B cell (primary cell): ENCODE measurements around the gene DAW1. TPM values are rescaled to one million over a fixed set of nuclear protein-coding genes. Genes with fewer than 3 reads are reported as not detected.

ENCODE experiments used
- ATAC-seq: fragments of 200-7000 bp; cut with Tn5 transposase; one replicate; pipeline ENCODE4 v1.10.0; 2021; ENCODE audit warnings: low read depth, mild to moderate bottlenecking, moderate number of reproducible peaks, moderate library complexity
- CTCF ChIA-PET: fragments of 350-600 bp; sonication (Branson Sonifier 250); formaldehyde crosslinking; loops from one replicate; lab custom pipeline; 2021; ENCODE audit warnings: antibody characterized with exemption, inconsistent platforms; lab: Charles Lee
- POLR2A ChIA-PET: fragments of 350-600 bp; sonication (Branson Sonifier 250); formaldehyde crosslinking; loops from one replicate; lab custom pipeline; 2021; ENCODE audit warnings: antibody characterized with exemption; lab: Charles Lee
- DNase-seq: peaks from one replicate; pipeline ENCODE4 v3.0.0; 2013
- H2AFZ ChIP-seq: 2 replicates; pipeline ENCODE4 v1.6.1; 2012; ENCODE audit warnings: mild to moderate bottlenecking, low read depth, low read length; ENCODE audit not compliant: insufficient read depth, poor library complexity, severe bottlenecking
- H3K27ac ChIP-seq, 2 donors: 1 replicate in 1 of 2; 2 replicates in 1 of 2; pipeline ENCODE4 v1.5.1; 2012 to 2013; ENCODE audit warnings: low read length in 2 of 2, mild to moderate bottlenecking in 2 of 2, moderate library complexity in 1 of 2
- H3K27me3 ChIP-seq, 4 experiments: fragments of 200-600 bp in 1 of 4; sonication (generic) in 1 of 4; replicated peaks in 1 of 4; 1 replicate in 2 of 4; 2 replicates in 2 of 4; pipeline versions ENCODE4 v1.6.1 to v1.7.0; 2013 to 2016; ENCODE audit warnings: low read length in 3 of 4, mild to moderate bottlenecking in 2 of 4, mixed read lengths in 1 of 4, moderate library complexity in 1 of 4; ENCODE audit not compliant: insufficient read depth in 4 of 4, control insufficient read depth in 3 of 4; ENCODE audit errors: control extremely low read depth in 1 of 4
- H3K36me3 ChIP-seq, 2 experiments: replicated peaks in 1 of 2; 1 replicate in 1 of 2; 2 replicates in 1 of 2; pipeline versions ENCODE4 v1.6.1 to v1.7.1; 2013; ENCODE audit warnings: low read length in 1 of 2; ENCODE audit not compliant: insufficient read depth in 2 of 2, control insufficient read depth in 1 of 2; ENCODE audit errors: control extremely low read depth in 1 of 2, extremely low read depth in 1 of 2
- H3K4me1 ChIP-seq, 2 donors: fragments of 200-600 bp in 1 of 2; sonication (generic) in 1 of 2; 1 replicate in 1 of 2; 2 replicates in 1 of 2; pipeline versions ENCODE4 v1.5.1 to v1.6.1; 2013 to 2017; ENCODE audit warnings: low read length in 2 of 2; ENCODE audit not compliant: control insufficient read depth in 2 of 2, insufficient read depth in 2 of 2
- H3K4me2 ChIP-seq: replicated peaks from 2 replicates; pipeline ENCODE3; 2012; ENCODE audit warnings: mild to moderate bottlenecking, low read depth, low read length; ENCODE audit not compliant: poor library complexity, severe bottlenecking
- H3K4me3 ChIP-seq, 5 experiments: fragments of 200-600 bp in 1 of 5; sonication (generic) in 1 of 5; 1 replicate in 3 of 5; 2 replicates in 2 of 5; pipeline versions ENCODE4 v1.5.1 to v1.7.0; 2011 to 2016; ENCODE audit warnings: low read length in 4 of 5, mild to moderate bottlenecking in 4 of 5, low read depth in 2 of 5, control low read depth in 1 of 5, moderate library complexity in 1 of 5; ENCODE audit not compliant: insufficient read depth in 1 of 5; ENCODE audit errors: control extremely low read depth in 1 of 5, extremely low read depth in 1 of 5
- H3K79me2 ChIP-seq: fragments of 200-600 bp; sonication (generic); one replicate; pipeline ENCODE4 v1.6.0; 2016; ENCODE audit warnings: low read length; ENCODE audit not compliant: control insufficient read depth, insufficient read depth
- H3K9ac ChIP-seq: fragments of 200-600 bp; sonication (generic); 2 replicates; pipeline ENCODE4 v1.6.1; 2017; ENCODE audit warnings: mild to moderate bottlenecking, low read length, moderate library complexity
- H3K9me3 ChIP-seq, 3 donors: one replicate each; pipeline versions ENCODE4 v1.6.1 to v1.7.1; 2013; ENCODE audit warnings: low read length in 2 of 3; ENCODE audit not compliant: control insufficient read depth in 2 of 3, insufficient read depth in 1 of 3; ENCODE audit errors: control extremely low read depth in 1 of 3
- H4K20me1 ChIP-seq: 2 replicates; pipeline ENCODE4 v1.6.0; 2012; ENCODE audit warnings: mild to moderate bottlenecking, low read length; ENCODE audit not compliant: insufficient read depth, control insufficient read depth, poor library complexity, severe bottlenecking
- H3K27ac Mint-ChIP-seq: one replicate; pipeline ENCODE4 v1.8.0; 2021; ENCODE audit warnings: mixed read lengths
- H3K27me3 Mint-ChIP-seq: one replicate; pipeline ENCODE4 v1.8.0; 2021; ENCODE audit warnings: mixed read lengths
- H3K4me1 Mint-ChIP-seq: one replicate; pipeline ENCODE4 v1.8.0; 2021; ENCODE audit warnings: mixed read lengths
- H3K4me3 Mint-ChIP-seq: one replicate; pipeline ENCODE4 v1.8.0; 2021; ENCODE audit warnings: mixed read lengths
- H3K9me3 Mint-ChIP-seq: one replicate; pipeline ENCODE4 v1.8.0; 2022; ENCODE audit warnings: mixed read lengths; ENCODE audit not compliant: insufficient read depth
- CTCF ChIP-seq: fragments of 200-600 bp; IDR thresholded peaks from one replicate; pipeline ENCODE4 v1.8.0; 2022; ENCODE audit warnings: antibody characterized with exemption, mild to moderate bottlenecking
- EZH2 ChIP-seq: IDR thresholded peaks from 2 replicates; pipeline ENCODE4 v1.6.1; 2012; ENCODE audit warnings: borderline replicate concordance, low read depth, mild to moderate bottlenecking, moderate library complexity, low read length; ENCODE audit not compliant: insufficient read depth, poor library complexity, severe bottlenecking
- WGBS: methylation state at CpG from one replicate; pipeline ENCODE4 v1.1.5; 2013; ENCODE audit warnings: missing lambda C conversion rate; ENCODE audit not compliant: insufficient coverage; 5-methylcytosine and 5-hydroxymethylcytosine counted together
- intact Hi-C: fragments of 100-400 bp; cut with micrococcal nuclease; formaldehyde crosslinking; loops from one replicate; pipeline ENCODE4 v1.10.0; 2022
- polyA plus RNA-seq: library from polyadenylated mRNA; depleted of rRNA; stranded (reverse); fragments of >200 nt; gene quantifications from 2 replicates; pipeline ENCODE4 v1.2.3, GENCODE V29; 2012
- total RNA-seq, 2 donors: library from RNA; stranded (reverse); fragments of 120-200 nt in 1 of 2; gene quantifications; 1 replicate in 1 of 2; 2 replicates in 1 of 2; pipeline versions ENCODE4 v1.2.3 to v1.2.4, GENCODE V29; 2013 to 2022

DAW1 gene
- total and polyA plus RNA-seq, 2 donors (not counting 1 experiment from before 2014, with no cell fraction given) = not detected

DNA sequence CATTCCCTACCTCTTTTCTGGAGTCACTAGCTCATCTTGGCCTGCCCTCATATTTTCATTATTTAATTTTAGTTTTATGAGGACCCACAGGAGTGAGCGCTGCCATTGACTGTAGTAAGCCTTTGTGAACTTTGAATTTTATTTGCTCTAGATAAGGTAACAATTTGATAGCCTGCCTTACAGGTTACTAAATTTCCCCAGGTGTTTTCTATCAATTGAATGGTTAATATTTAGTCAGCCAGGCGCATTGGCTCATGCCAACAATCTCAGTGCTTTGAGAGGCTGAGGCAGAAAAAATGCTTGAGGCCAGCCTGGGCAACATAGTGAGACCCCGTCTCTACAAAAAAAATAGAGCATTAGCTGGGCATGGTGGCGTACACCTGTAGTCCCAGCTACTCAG is 50.2 kb downstream of the DAW1 start:
- WGBS = 93% methylated on average over 3 of the region's 4 CpGs
- intact Hi-C loops = no loop called here
- POLR2A ChIA-PET = no interaction called here

GRCh38 chr2:227932001-227932400 is 60.6 kb downstream of the DAW1 start:
- no peak overlapping the region for H3K27ac Mint-ChIP-seq
- H4K20me1 ChIP-seq = no peaks in the 10 kb centered on the region
- no peaks in the 10 kb centered on the region for H3K4me1 ChIP-seq
- POLR2A ChIA-PET = no interaction called here
- H3K36me3 ChIP-seq = no peaks in the 10 kb centered on the region
- peaks cover 0 to 4% (median 0%) of the 10 kb centered on the region in 3 donors for H3K9me3 ChIP-seq
- no peak overlapping the region for H3K27ac ChIP-seq
- no peak overlapping the region for H3K9ac ChIP-seq
- CTCF ChIA-PET = interaction anchor here (0.6 kb wide), 1 partner anchor 46 kb away, joined by 3 read pairs; no protein-coding TSS in a partner anchor
- intact Hi-C loops = no loop called here
- WGBS = 85% methylated on average over 5 of the region's 6 CpGs
- H2AFZ ChIP-seq = no peak overlapping the region
- no peak overlapping the region for H3K4me2 ChIP-seq
- H3K79me2 ChIP-seq = no peaks in the 10 kb centered on the region
- no peaks in the 10 kb centered on the region for H3K4me1 Mint-ChIP-seq
- no peak overlapping the region for H3K4me3 ChIP-seq
- ATAC-seq (no peak), DNase-seq (no peak)
- TF ChIP-seq CTCF = no peak
- no peak for TF ChIP-seq EZH2
- peaks cover 3% of the 10 kb centered on the region for H3K27me3 Mint-ChIP-seq
- peaks cover 2% of the 10 kb centered on the region for H3K9me3 Mint-ChIP-seq
- no peak overlapping the region for H3K4me3 Mint-ChIP-seq
- no peaks in the 10 kb centered on the region for H3K27me3 ChIP-seq

More for the DNA sequence above, 50.2 kb downstream of the DAW1 start:
- Histone ChIP-seq H3K4me3 (no peak overlapping the region), H3K9me3 (no peaks in the 10 kb centered on the region), H3K4me1 (no peaks in the 10 kb centered on the region), H3K27ac (no peak overlapping the region), H4K20me1 (no peaks in the 10 kb centered on the region), H2AFZ (no peak overlapping the region), H3K4me2 (no peak overlapping the region), H3K9ac (no peak overlapping the region), H3K27me3 (no peaks in the 10 kb centered on the region), H3K36me3 (no peaks in the 10 kb centered on the region), H3K79me2 (no peaks in the 10 kb centered on the region)
- no peak for ATAC-seq
- no peaks in the 10 kb centered on the region for H3K9me3 Mint-ChIP-seq
- CTCF ChIA-PET = no interaction called here
- no peaks in the 10 kb centered on the region for H3K4me1 Mint-ChIP-seq
- no peak overlapping the region for H3K4me3 Mint-ChIP-seq
- peaks cover 18% of the 10 kb centered on the region for H3K27me3 Mint-ChIP-seq
- no peak for DNase-seq
- TF ChIP-seq CTCF = no peak
- TF ChIP-seq EZH2 = no peak
- H3K27ac Mint-ChIP-seq = no peak overlapping the region
